Uterus (tissue), 2 donors: Measurements from ENCODE around the gene TEAD4.

ENCODE experiments used
- CTCF ChIP-seq, 4 experiments: fragments of 200-600 bp in 2 of 4; fragments of 450-650 bp in 2 of 4; sonication (generic) in 2 of 4; IDR thresholded peaks; one replicate each; pipeline ENCODE4 v1.5.1; 2016 to 2019; ENCODE audit warnings: antibody characterized with exemption in 4 of 4, mild to moderate bottlenecking in 2 of 4, moderate library complexity in 1 of 4
- POLR2A ChIP-seq, 2 donors: fragments of 450-650 bp; IDR thresholded peaks; one replicate each; pipeline ENCODE4 v1.6.1; 2016; ENCODE audit warnings: antibody characterized with exemption in 2 of 2, mild to moderate bottlenecking in 1 of 2, moderate library complexity in 1 of 2

- no peak for TF ChIP-seq CTCF (IDR thresholded peaks at IDR 0.05)
- no peak for TF ChIP-seq POLR2A (IDR thresholded peaks at IDR 0.05)
These were observed 44.3 kb downstream of the TEAD4 start for GRCh38 chr12:3003357-3003992.
